ENCODE results near the gene ZNF385B. TPM values are rescaled to one million over a fixed set of nuclear protein-coding genes. Genes with fewer than 3 reads are reported as not detected.

Gene ZNF385B
- total RNA-seq, 1 experiment from 2014 or later = 0.28 TPM

DNA sequence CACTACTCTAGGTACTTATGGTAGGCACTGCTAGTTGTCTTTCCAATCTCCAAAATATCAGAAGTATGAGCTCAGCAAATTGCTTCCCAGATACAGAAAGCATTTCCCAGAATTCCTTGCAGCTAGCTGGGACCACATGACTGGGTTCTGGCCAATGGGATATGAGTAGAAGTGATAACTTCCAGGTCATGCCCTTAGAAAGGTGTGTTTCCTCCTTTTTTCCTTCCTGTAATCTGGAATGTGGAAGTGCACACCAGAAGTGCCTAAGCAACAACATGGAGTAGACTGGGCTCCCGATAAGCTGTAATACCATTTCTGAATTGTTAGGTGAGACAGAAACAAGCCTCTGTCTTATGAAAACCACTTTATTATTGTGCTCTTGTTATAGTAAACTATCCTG lies 279.8 kb downstream of the ZNF385B start:
- Histone ChIP-seq H3K9me3 (ENCODE audit: control insufficient read depth, insufficient read depth, low read depth, low read length) (no peaks in the 10 kb centered on the region), H3K36me3 (ENCODE audit: control insufficient read depth, insufficient read depth, low read length) (no peaks in the 10 kb centered on the region; the same call in 1 of the 2 replicates), H3K4me3 (ENCODE audit: low read depth in 2 of 2, low read length in 2 of 2) (no peak overlapping the region), H3K27me3 (ENCODE audit: control insufficient read depth, insufficient read depth, low read length) (no peaks in the 10 kb centered on the region), H3K27ac (ENCODE audit: low read length) (no peak overlapping the region), H3K4me1 (ENCODE audit: control insufficient read depth, insufficient read depth, low read length) (no peaks in the 10 kb centered on the region)
- intact Hi-C loops (cut with micrococcal nuclease; ENCODE audit: unreplicated experiment) = no loop called here
- no TSS peak for BruUV-seq (replicated peaks)
- DNase-seq (ENCODE audit: low read depth, low spot score) = no peak
- in situ Hi-C loops (cut with HindIII; ENCODE audit: low pct_unique_long_range_greater_than_20kb, low sequenced_read_pairs) = no loop called here
- CTCF ChIA-PET = no interaction called here
- TF ChIP-seq POLR2AphosphoS5 (IDR thresholded peaks at IDR 0.05; ENCODE audit: low read depth, low read length) (no peak), SIN3A (IDR thresholded peaks at IDR 0.05; ENCODE audit: borderline replicate concordance, insufficient read depth, low read depth, low read length) (no peak), TCF7L2 (IDR thresholded peaks at IDR 0.05; ENCODE audit: low read depth, low read length) (no peak), REST (IDR thresholded peaks at IDR 0.05; ENCODE audit: insufficient read depth in 1 of 2, low read depth in 2 of 2, low read length in 1 of 2) (no peak)
- TF ChIP-seq, protein P1, sequence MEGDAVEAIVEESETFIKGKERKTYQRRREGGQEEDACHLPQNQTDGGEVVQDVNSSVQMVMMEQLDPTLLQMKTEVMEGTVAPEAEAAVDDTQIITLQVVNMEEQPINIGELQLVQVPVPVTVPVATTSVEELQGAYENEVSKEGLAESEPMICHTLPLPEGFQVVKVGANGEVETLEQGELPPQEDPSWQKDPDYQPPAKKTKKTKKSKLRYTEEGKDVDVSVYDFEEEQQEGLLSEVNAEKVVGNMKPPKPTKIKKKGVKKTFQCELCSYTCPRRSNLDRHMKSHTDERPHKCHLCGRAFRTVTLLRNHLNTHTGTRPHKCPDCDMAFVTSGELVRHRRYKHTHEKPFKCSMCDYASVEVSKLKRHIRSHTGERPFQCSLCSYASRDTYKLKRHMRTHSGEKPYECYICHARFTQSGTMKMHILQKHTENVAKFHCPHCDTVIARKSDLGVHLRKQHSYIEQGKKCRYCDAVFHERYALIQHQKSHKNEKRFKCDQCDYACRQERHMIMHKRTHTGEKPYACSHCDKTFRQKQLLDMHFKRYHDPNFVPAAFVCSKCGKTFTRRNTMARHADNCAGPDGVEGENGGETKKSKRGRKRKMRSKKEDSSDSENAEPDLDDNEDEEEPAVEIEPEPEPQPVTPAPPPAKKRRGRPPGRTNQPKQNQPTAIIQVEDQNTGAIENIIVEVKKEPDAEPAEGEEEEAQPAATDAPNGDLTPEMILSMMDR (IDR thresholded peaks at IDR 0.05) = no peak
- POLR2A ChIA-PET = no interaction called here
- ATAC-seq = no peak

GRCh38 chr2:179580378-179581146 lies 280.9 kb downstream of the ZNF385B start:
- ChIA-PET POLR2A (no interaction called here), CTCF (no interaction called here)
- in situ Hi-C loops (cut with HindIII; ENCODE audit: low pct_unique_long_range_greater_than_20kb, low sequenced_read_pairs) = no loop called here
- Histone ChIP-seq H3K27ac (ENCODE audit: low read length) (no peak overlapping the region), H3K27me3 (ENCODE audit: control insufficient read depth, insufficient read depth, low read length) (no peaks in the 10 kb centered on the region), H3K36me3 (ENCODE audit: control insufficient read depth, insufficient read depth, low read length) (no peaks in the 10 kb centered on the region; the same call in 1 of the 2 replicates), H3K4me3 (ENCODE audit: low read depth in 2 of 2, low read length in 2 of 2) (no peak overlapping the region), H3K9me3 (ENCODE audit: control insufficient read depth, insufficient read depth, low read depth, low read length) (no peaks in the 10 kb centered on the region), H3K4me1 (ENCODE audit: control insufficient read depth, insufficient read depth, low read length) (no peaks in the 10 kb centered on the region)
- TF ChIP-seq SIN3A (IDR thresholded peaks at IDR 0.05; ENCODE audit: borderline replicate concordance, insufficient read depth, low read depth, low read length) (no peak), TCF7L2 (IDR thresholded peaks at IDR 0.05; ENCODE audit: low read depth, low read length) (no peak), REST (IDR thresholded peaks at IDR 0.05; ENCODE audit: insufficient read depth in 1 of 2, low read depth in 2 of 2, low read length in 1 of 2) (no peak), POLR2AphosphoS5 (IDR thresholded peaks at IDR 0.05; ENCODE audit: low read depth, low read length) (no peak)
- TF ChIP-seq, protein P1 (IDR thresholded peaks at IDR 0.05) = no peak
- intact Hi-C loops (cut with micrococcal nuclease; ENCODE audit: unreplicated experiment) = no loop called here
- ATAC-seq = no peak
- no peak for DNase-seq (ENCODE audit: low read depth, low spot score)
- BruUV-seq (replicated peaks) = no TSS peak

All from Panc1 (cell line).